ENCODE measurements around the gene GCHFR.

The GCHFR gene

GRCh38 chr15:40746916-40747418, 16.9 kb upstream of the GCHFR start (continued):
- TF ChIP-seq ZBTB8A (tag by site-specific recombination; IDR thresholded peaks at IDR 0.05) (peak; percentile 10; the same call in 1 of the 2 replicates), BCL11A (tag by site-specific recombination; IDR thresholded peaks at IDR 0.05; ENCODE audit: low read depth) (no peak), ZSCAN18 (tag by site-specific recombination; IDR thresholded peaks at IDR 0.05) (no peak), ZBTB17 (tag by site-specific recombination; IDR thresholded peaks at IDR 0.05) (peak; percentile 80), ZNF624 (tag by site-specific recombination; IDR thresholded peaks at IDR 0.05) (no peak), ZNF335 (tag by site-specific recombination; conservative IDR thresholded peaks at IDR 0.05) (no peak), ZNF10 (tag by site-specific recombination; IDR thresholded peaks at IDR 0.05) (peak; percentile 52; the same call in 1 of the 2 replicates), SP2 (tag by site-specific recombination; IDR thresholded peaks at IDR 0.05) (peak; percentile 43; the same call in 1 of the 2 replicates), ZBTB20 (tag by site-specific recombination; IDR thresholded peaks at IDR 0.05) (peak; percentile 98), ZNF596 (tag by site-specific recombination; IDR thresholded peaks at IDR 0.05) (no peak), PATZ1 (tag by site-specific recombination; IDR thresholded peaks at IDR 0.05) (peak; percentile 53; the same call in 1 of the 2 replicates), ZFP69B (tag by site-specific recombination; IDR thresholded peaks at IDR 0.05) (0 out of 2 replicates have a peak, but pooled peaks have one; percentile 14), ZNF324 (tag by site-specific recombination; IDR thresholded peaks at IDR 0.05) (0 out of 2 replicates have a peak, but pooled peaks have one; percentile 22), ZNF138 (tag by site-specific recombination; IDR thresholded peaks at IDR 0.05; ENCODE audit: borderline replicate concordance) (no peak), ZNF26 (tag by site-specific recombination; IDR thresholded peaks at IDR 0.05) (no peak), ZEB2 (tag by site-specific recombination; IDR thresholded peaks at IDR 0.05) (0 out of 2 replicates have a peak, but pooled peaks have one; percentile 31), PRDM10 (tag by site-specific recombination; IDR thresholded peaks at IDR 0.05) (peak; percentile 82), KLF7 (tag by site-specific recombination; IDR thresholded peaks at IDR 0.05; ENCODE audit: borderline replicate concordance) (no peak), ZNF529 (tag by site-specific recombination; IDR thresholded peaks at IDR 0.05; ENCODE audit: insufficient replicate concordance) (no peak), ZNF140 (tag by site-specific recombination; IDR thresholded peaks at IDR 0.05) (no peak), ZNF501 (tag by site-specific recombination; IDR thresholded peaks at IDR 0.05) (no peak), ZNF133 (tag by site-specific recombination; IDR thresholded peaks at IDR 0.05) (no peak), ZNF37A (tag by site-specific recombination; IDR thresholded peaks at IDR 0.05) (no peak), ELK4 (IDR thresholded peaks at IDR 0.05; ENCODE audit: borderline replicate concordance, low read depth, low read length) (no peak)

All from HEK293 (cell line).